ENCODE results near the gene BET1L. TPM values are rescaled to one million over a fixed set of nuclear protein-coding genes. Genes with fewer than 3 reads are reported as not detected.
A peak's percentile ranks its signal among the peaks of the same experiment; 100 is the strongest.

The BET1L gene
- total RNA-seq, 1 donor from 2014 or later, result 45.5 TPM

GRCh38 chr11:218815-219593, 11.8 kb upstream of the BET1L start:
- Mint-ChIP-seq H3K4me3 (ENCODE audit: unreplicated experiment) (no peak overlapping the region), H3K9me3 (ENCODE audit: unreplicated experiment) (peaks cover 4% of the 10 kb centered on the region), H3K4me1 (ENCODE audit: low read depth, unreplicated experiment) (peaks cover 2% of the 10 kb centered on the region), H3K27ac (ENCODE audit: unreplicated experiment) (no peak overlapping the region), H3K27me3 (ENCODE audit: unreplicated experiment) (peaks cover 7% of the 10 kb centered on the region), H3K36me3 (ENCODE audit: unreplicated experiment) (no peaks in the 10 kb centered on the region)
- DNase-seq, result no peak
- TF ChIP-seq CTCF (IDR thresholded peaks at IDR 0.05; ENCODE audit: partially characterized antibody, unreplicated experiment), result no peak

GRCh38 chr11:217704-218103, 10.5 kb upstream of the BET1L start:
- peaks cover 5% of the 10 kb centered on the region for H3K36me3 Mint-ChIP-seq (ENCODE audit: unreplicated experiment)
- H3K27me3 Mint-ChIP-seq (ENCODE audit: unreplicated experiment), result peaks cover 11% of the 10 kb centered on the region
- no peaks in the 10 kb centered on the region for H3K4me1 Mint-ChIP-seq (ENCODE audit: low read depth, unreplicated experiment)
- no peak for DNase-seq
- no peak overlapping the region for H3K4me3 Mint-ChIP-seq (ENCODE audit: unreplicated experiment)
- no peak overlapping the region for H3K27ac Mint-ChIP-seq (ENCODE audit: unreplicated experiment)
- no peak for TF ChIP-seq CTCF (IDR thresholded peaks at IDR 0.05; ENCODE audit: partially characterized antibody, unreplicated experiment)
- peaks cover 6% of the 10 kb centered on the region for H3K9me3 Mint-ChIP-seq (ENCODE audit: unreplicated experiment)

GRCh38 chr11:216081-216974, 9.1 kb upstream of the BET1L start:
- Mint-ChIP-seq H3K9me3 (ENCODE audit: unreplicated experiment) (peaks cover 6% of the 10 kb centered on the region), H3K36me3 (ENCODE audit: unreplicated experiment) (peaks cover 8% of the 10 kb centered on the region), H3K27ac (ENCODE audit: unreplicated experiment) (peak overlapping the region; percentile 17), H3K4me1 (ENCODE audit: low read depth, unreplicated experiment) (no peaks in the 10 kb centered on the region), H3K27me3 (ENCODE audit: unreplicated experiment) (peaks cover 9% of the 10 kb centered on the region), H3K4me3 (ENCODE audit: unreplicated experiment) (no peak overlapping the region)
- DNase-seq, result no peak
- TF ChIP-seq CTCF (IDR thresholded peaks at IDR 0.05; ENCODE audit: partially characterized antibody, unreplicated experiment), result no peak

- no peak for TF ChIP-seq CTCF (IDR thresholded peaks at IDR 0.05; ENCODE audit: partially characterized antibody, unreplicated experiment)
- Mint-ChIP-seq H3K9me3 (ENCODE audit: unreplicated experiment) (peaks cover 6% of the 10 kb centered on the region), H3K27ac (ENCODE audit: unreplicated experiment) (no peak overlapping the region), H3K4me1 (ENCODE audit: low read depth, unreplicated experiment) (no peaks in the 10 kb centered on the region), H3K36me3 (ENCODE audit: unreplicated experiment) (peaks cover 9% of the 10 kb centered on the region), H3K4me3 (ENCODE audit: unreplicated experiment) (no peak overlapping the region), H3K27me3 (ENCODE audit: unreplicated experiment) (peaks cover 11% of the 10 kb centered on the region)
- DNase-seq, result no peak
These were observed 8.4 kb upstream of the BET1L start for GRCh38 chr11:215581-216037.
